Smooth muscle cell (in vitro differentiated cells): ENCODE results near the gene PGLYRP1. TPM values are rescaled to one million over a fixed set of nuclear protein-coding genes. Genes with fewer than 3 reads are reported as not detected.
A peak's percentile ranks its signal among the peaks of the same experiment; 100 is the strongest.

Experiments used
- DNase-seq: peaks from one replicate; lab custom pipeline; 2025; ENCODE audit not compliant: unreplicated experiment; lab: John Stamatoyannopoulos, UW
- H2AFZ ChIP-seq: fragments of 200-600 bp; sonication (generic); 2 replicates; pipeline ENCODE4 v1.6.0; 2016; ENCODE audit warnings: antibody characterized with exemption, low read depth, mild to moderate bottlenecking
- H3F3A ChIP-seq: fragments of 200-600 bp; sonication (generic); 2 replicates; pipeline ENCODE4 v1.6.0; 2017; ENCODE audit warnings: antibody characterized with exemption, low read depth
- H3K27ac ChIP-seq: fragments of 200-600 bp; sonication (generic); 2 replicates; pipeline ENCODE4 v1.5.1; 2016; ENCODE audit warnings: low read depth, mild to moderate bottlenecking
- H3K27me3 ChIP-seq: fragments of 200-600 bp; sonication (generic); 2 replicates; pipeline ENCODE4 v1.6.1; 2016; ENCODE audit warnings: low read depth, mild to moderate bottlenecking
- H3K36me3 ChIP-seq: fragments of 200-600 bp; sonication (generic); 2 replicates; pipeline ENCODE4 v1.5.1; 2016; ENCODE audit warnings: low read depth
- H3K4me1 ChIP-seq: fragments of 200-600 bp; sonication (generic); 2 replicates; pipeline ENCODE4 v1.5.1; 2016; ENCODE audit warnings: low read depth
- H3K4me2 ChIP-seq: fragments of 200-600 bp; sonication (generic); 2 replicates; pipeline ENCODE4 v1.6.0; 2016; ENCODE audit warnings: mild to moderate bottlenecking
- H3K4me3 ChIP-seq: fragments of 200-600 bp; sonication (generic); 2 replicates; pipeline ENCODE4 v1.5.1; 2016; ENCODE audit warnings: mild to moderate bottlenecking
- H3K79me2 ChIP-seq: fragments of 200-600 bp; sonication (generic); 2 replicates; pipeline ENCODE4 v1.6.0; 2016; ENCODE audit warnings: low read depth, mild to moderate bottlenecking
- H3K9ac ChIP-seq: fragments of 200-600 bp; sonication (generic); 2 replicates; pipeline ENCODE4 v1.6.0; 2016; ENCODE audit warnings: low read depth
- H3K9me3 ChIP-seq: fragments of 200-600 bp; sonication (generic); replicated peaks from 2 replicates; pipeline ENCODE4 v1.5.1; 2016; ENCODE audit warnings: low read depth
- H4K20me1 ChIP-seq: fragments of 200-600 bp; sonication (generic); 2 replicates; pipeline ENCODE4 v1.6.0; 2016; ENCODE audit warnings: low read depth
- CTCF ChIP-seq: fragments of 200-600 bp; sonication (generic); IDR thresholded peaks from 2 replicates; pipeline ENCODE4 v1.5.1; 2017; ENCODE audit warnings: borderline replicate concordance, mild to moderate bottlenecking, antibody characterized with exemption; ENCODE audit not compliant: insufficient read depth, poor library complexity, severe bottlenecking
- WGBS: methylation state at CpG from one replicate; pipeline ENCODE4 v1.1.7; 2016; ENCODE audit warnings: low lambda C conversion rate; 5-methylcytosine and 5-hydroxymethylcytosine counted together
- polyA plus RNA-seq: library from polyadenylated mRNA; unstranded; fragments of >200 nt; fragmentation: Nextera tagmentation; extraction: Ambion mirVana; gene quantifications from 2 replicates; pipeline ENCODE4 v1.2.1, GENCODE V29; 2016
- total RNA-seq: library from RNA; depleted of rRNA; stranded (reverse); fragments of >200 nt; gene quantifications from 2 replicates; pipeline ENCODE4 v1.2.3, GENCODE V29; 2014

The PGLYRP1 gene
- total and polyA plus RNA-seq, 2 experiments from 2014 or later: not detected

- H3K79me2 ChIP-seq: no peaks in the 10 kb centered on the region
- H3K27ac ChIP-seq: no peak overlapping the region
- no peak overlapping the region for H3K9ac ChIP-seq
- H3K36me3 ChIP-seq: no peaks in the 10 kb centered on the region
- H2AFZ ChIP-seq: no peak overlapping the region
- TF ChIP-seq CTCF: peak; percentile 78
- WGBS: 69% methylated on average over 28 of the region's 28 CpGs
- DNase-seq: peak; percentile 27
- no peaks in the 10 kb centered on the region for H3F3A ChIP-seq
- H3K4me2 ChIP-seq: no peak overlapping the region
- H4K20me1 ChIP-seq: peaks cover 15% of the 10 kb centered on the region
- H3K4me3 ChIP-seq: no peak overlapping the region
- no peaks in the 10 kb centered on the region for H3K9me3 ChIP-seq
- peaks cover 19% of the 10 kb centered on the region for H3K27me3 ChIP-seq
- H3K4me1 ChIP-seq: peaks cover 4% of the 10 kb centered on the region
Observed at GRCh38 chr19:46009530-46010510, 13.0 kb downstream of the PGLYRP1 start.

GRCh38 chr19:46006411-46006810 is 16.4 kb downstream of the PGLYRP1 start:
- no peak overlapping the region for H3K9ac ChIP-seq
- no peaks in the 10 kb centered on the region for H3K79me2 ChIP-seq
- H3K9me3 ChIP-seq: no peaks in the 10 kb centered on the region
- H3K36me3 ChIP-seq: no peaks in the 10 kb centered on the region
- H3K4me2 ChIP-seq: no peak overlapping the region
- H4K20me1 ChIP-seq: peaks cover 11% of the 10 kb centered on the region
- no peaks in the 10 kb centered on the region for H3K4me1 ChIP-seq
- WGBS: 96% methylated on average over 13 of the region's 13 CpGs
- H3K4me3 ChIP-seq: no peak overlapping the region
- no peaks in the 10 kb centered on the region for H3F3A ChIP-seq
- no peak overlapping the region for H3K27ac ChIP-seq
- no peak for TF ChIP-seq CTCF
- no peaks in the 10 kb centered on the region for H3K27me3 ChIP-seq
- no peak overlapping the region for H2AFZ ChIP-seq
- DNase-seq: no peak

GRCh38 chr19:46002678-46003275 is 20.1 kb downstream of the PGLYRP1 start:
- no peaks in the 10 kb centered on the region for H3K36me3 ChIP-seq
- WGBS: 97% methylated on average over 10 of the region's 15 CpGs

More at GRCh38 chr19:46002678-46003275, 20.1 kb downstream of the PGLYRP1 start:
- no peaks in the 10 kb centered on the region for H3K4me1 ChIP-seq
- no peak for DNase-seq
- no peak overlapping the region for H3K27ac ChIP-seq
- H3F3A ChIP-seq: no peaks in the 10 kb centered on the region
- TF ChIP-seq CTCF: no peak
- no peak overlapping the region for H3K4me3 ChIP-seq
- no peak overlapping the region for H3K9ac ChIP-seq
- no peak overlapping the region for H3K4me2 ChIP-seq
- peaks cover 5% of the 10 kb centered on the region for H4K20me1 ChIP-seq
- H3K79me2 ChIP-seq: no peaks in the 10 kb centered on the region
- H2AFZ ChIP-seq: no peak overlapping the region
- H3K27me3 ChIP-seq: peaks cover 10% of the 10 kb centered on the region
- no peaks in the 10 kb centered on the region for H3K9me3 ChIP-seq
